NCI-H2029 treated with DMSO at 0.1 percent for 48 hours (cell line): ENCODE measurements around the gene SEMA6C.
A peak's percentile ranks its signal among the peaks of the same experiment; 100 is the strongest.
"Not testable (repeated sequence)": the region's sequence is repeated elsewhere in the genome, so short reads cannot be mapped to it uniquely, and the experiment has no call there.

Source experiments
- DNase-seq: peaks from one replicate; lab custom pipeline; 2025; lab: John Stamatoyannopoulos, UW

The SEMA6C gene, protein sequence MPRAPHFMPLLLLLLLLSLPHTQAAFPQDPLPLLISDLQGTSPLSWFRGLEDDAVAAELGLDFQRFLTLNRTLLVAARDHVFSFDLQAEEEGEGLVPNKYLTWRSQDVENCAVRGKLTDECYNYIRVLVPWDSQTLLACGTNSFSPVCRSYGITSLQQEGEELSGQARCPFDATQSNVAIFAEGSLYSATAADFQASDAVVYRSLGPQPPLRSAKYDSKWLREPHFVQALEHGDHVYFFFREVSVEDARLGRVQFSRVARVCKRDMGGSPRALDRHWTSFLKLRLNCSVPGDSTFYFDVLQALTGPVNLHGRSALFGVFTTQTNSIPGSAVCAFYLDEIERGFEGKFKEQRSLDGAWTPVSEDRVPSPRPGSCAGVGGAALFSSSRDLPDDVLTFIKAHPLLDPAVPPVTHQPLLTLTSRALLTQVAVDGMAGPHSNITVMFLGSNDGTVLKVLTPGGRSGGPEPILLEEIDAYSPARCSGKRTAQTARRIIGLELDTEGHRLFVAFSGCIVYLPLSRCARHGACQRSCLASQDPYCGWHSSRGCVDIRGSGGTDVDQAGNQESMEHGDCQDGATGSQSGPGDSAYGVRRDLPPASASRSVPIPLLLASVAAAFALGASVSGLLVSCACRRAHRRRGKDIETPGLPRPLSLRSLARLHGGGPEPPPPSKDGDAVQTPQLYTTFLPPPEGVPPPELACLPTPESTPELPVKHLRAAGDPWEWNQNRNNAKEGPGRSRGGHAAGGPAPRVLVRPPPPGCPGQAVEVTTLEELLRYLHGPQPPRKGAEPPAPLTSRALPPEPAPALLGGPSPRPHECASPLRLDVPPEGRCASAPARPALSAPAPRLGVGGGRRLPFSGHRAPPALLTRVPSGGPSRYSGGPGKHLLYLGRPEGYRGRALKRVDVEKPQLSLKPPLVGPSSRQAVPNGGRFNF

GRCh38 chr1:151146412-151147131, at the start of gene SEMA6C:
Gene SEMA6C (minus strand): TSS chr1:151146631. CDS start chr1:151142621, 4,010 bp downstream.
- DNase-seq, result peak; percentile 59

DNA sequence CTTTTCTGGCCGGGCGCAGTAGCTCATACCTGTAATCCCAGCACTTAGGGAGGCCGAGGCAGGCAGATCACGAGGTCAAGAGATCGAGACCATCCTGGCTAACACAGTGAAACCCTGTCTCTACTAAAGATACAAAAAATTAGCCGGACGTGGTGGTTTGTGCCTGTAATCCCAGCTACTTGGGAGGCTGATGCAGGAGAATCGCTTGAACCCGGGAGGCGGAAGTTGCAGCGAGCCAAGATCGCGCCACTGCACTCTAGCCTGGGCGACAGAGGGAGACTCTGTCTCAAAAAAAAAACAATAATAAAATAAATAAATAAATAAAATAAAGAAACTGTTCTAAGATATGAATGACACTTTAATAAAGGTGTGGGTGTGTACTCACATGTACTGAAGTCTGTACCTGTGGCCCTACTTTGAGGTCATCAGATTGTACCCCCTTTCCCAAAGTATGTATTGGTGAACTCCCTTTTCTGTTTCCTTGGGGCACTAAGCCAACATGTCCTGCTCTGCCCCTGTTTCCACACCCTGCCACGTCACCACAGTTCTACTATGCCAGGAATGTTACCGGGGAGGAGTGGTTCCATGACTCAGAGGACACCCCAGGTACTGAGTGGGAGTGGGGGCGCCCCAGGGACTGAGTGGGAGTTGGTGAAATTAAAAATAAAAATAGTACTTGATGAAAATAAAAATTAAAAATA, 48.6 kb upstream of the SEMA6C start:
- DNase-seq, result not testable (repeated sequence)

GRCh38 chr1:151193856-151194255, 47.4 kb upstream of the SEMA6C start:
- no peak for DNase-seq

DNA sequence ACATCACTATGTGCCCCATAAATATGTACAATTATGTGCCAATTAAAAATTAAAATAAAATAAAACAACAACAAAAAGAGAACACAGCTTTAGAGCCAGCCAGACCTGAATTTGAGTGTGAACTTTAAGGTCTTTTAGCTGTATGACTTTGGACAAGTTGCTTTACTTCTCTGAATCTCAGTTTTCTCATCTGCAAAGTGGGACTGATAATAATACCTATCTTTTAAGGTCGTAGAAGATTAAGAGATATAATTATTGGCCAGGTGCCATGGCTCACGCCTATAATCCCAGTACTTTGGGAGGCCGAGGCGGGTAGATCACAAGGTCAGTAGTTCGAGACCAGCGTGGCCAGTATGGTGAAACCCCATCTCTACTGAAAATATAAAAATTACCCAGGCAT, 46.9 kb upstream of the SEMA6C start:
- no peak for DNase-seq

DNA sequence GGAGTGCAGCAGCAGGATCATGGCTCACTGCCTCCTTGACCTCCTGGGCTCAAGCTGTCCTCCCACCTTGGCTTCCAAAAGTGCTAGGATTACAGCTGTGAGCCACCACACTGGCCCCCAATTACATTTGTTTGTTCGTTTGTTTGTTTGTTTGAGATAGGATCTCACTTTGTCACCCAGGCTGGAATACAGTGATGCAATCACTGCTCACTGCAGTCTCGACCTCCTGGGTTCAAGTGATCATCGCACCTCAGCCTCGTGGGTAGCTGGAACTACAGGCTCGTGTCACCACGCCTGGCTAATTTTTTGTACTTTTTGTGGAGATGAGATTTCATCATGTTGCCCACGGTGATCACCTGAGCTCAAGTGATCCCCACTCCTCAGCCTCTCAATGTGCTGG, 45.6 kb upstream of the SEMA6C start:
- DNase-seq, result no peak

- peak; percentile 85 for DNase-seq
Observed at GRCh38 chr1:151189637-151190445, 43.4 kb upstream of the SEMA6C start, which contains the start of gene VPS72. Gene VPS72 (minus strand): TSS chr1:151190197. CDS start chr1:151190121, 76 bp downstream.

- not testable (repeated sequence) for DNase-seq
Observed at GRCh38 chr1:151188667-151189066, 42.2 kb upstream of the SEMA6C start.

- DNase-seq, result no peak
Observed at GRCh38 chr1:151187205-151187604, 40.8 kb upstream of the SEMA6C start.

DNA sequence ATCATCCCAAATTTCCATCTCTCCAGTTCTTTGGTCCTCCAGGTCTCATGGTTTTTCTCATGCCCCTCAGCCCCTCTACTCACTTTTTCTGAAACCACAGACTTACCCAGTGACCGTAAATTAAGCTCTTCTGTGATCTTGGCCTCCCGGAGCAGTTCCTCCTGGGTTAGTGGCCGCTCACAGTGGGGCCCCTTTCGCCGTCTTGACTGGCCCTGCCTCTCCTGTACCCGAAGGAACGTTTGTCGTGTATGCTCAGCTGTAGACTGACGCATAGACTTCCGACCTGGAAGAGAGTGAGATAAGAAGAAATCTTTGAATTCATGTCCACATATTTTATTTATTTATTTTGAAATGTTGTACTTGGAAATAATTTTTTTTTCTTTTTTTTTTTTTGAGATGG, 37.8 kb upstream of the SEMA6C start:
- no peak for DNase-seq

DNA sequence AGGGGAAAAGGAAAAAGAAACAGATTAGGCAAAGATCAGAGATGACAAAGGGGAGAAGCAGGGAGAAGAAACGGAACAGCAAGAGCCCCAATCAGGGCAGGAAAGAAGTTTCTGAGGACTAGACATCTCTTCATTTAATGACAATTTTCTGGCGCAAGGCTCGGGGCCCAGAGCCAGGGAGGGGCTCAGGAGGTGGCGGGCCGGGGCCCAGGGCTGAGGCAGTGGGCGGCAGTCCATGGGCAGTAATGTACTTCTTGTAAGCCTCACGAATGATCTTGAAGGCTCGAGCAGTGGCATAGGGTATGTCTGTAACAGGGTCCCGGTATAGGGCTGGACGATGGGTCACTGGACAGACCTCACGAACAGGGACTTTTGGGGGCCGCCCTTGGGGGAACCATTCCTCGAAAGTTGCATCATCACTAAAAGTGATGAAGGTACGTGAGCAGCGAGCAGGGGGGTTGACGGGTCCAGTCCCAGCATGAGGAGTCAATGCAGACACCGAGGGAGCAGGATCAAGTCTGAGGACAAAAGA, 30.1 kb upstream of the SEMA6C start:
- DNase-seq, result no peak

DNA sequence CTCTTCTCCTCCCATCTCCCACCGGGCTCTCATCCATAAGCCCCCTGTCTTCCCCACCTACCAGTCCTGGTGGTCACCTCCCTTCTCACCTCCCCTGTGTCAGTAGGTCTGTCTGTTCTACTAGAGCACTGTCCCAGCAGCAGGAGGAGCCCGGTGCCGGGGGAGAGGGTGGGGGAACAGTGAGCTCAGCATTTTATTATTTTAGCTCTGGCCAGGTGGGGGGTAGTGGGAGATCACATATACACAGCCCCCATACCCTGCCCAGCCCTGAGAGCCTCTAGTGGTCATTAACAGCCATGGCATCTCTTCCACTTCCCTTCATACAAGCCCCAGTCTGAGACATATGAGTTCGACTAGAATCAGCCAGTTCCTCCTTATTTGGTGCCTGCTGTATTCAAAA, 29.4 kb upstream of the SEMA6C start, which contains the start of gene TMOD4:
Gene TMOD4 (minus strand): TSS at position 119 of the 400 bp plus-strand sequence. CDS start 1,106 bp downstream, outside the sequence.
- DNase-seq, result no peak

DNA sequence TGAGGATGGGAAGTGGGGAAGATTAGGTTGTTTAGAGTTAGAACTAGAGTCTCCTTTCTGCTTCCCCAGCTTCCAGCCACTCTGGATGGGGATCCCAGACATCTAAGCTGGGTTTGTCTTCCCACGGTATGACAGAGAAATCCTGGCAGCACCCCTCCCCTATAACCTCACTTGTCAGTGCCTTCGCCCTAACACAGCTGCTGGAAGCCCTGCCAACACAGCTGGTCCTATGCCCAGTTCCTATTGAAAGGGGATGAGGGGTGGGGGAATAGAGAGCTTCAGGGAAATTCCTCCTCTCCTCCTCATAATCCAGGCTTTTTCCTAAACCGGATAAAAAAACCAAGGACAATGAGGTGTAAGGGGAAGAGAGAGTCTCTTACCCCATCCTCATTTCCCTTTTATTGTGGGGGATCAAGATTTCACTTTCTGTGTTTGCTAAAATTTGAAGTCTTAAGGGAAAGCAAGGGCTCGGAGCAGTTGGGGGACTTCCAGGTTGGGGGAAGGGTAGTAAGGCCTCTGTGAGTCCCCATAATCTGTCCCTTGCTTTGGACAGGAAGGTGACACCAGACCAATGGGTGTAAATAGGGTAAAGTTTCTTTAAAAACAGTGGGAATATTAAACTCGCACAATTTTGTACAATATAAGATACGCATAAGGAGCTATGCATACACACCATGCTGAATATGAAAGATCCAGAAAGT, 28.8 kb upstream of the SEMA6C start:
- DNase-seq, result no peak

GRCh38 chr1:151171190-151171589, 24.8 kb upstream of the SEMA6C start:
- DNase-seq, result no peak

- no peak for DNase-seq
Observed at GRCh38 chr1:151167116-151167515, 20.7 kb upstream of the SEMA6C start.

DNA sequence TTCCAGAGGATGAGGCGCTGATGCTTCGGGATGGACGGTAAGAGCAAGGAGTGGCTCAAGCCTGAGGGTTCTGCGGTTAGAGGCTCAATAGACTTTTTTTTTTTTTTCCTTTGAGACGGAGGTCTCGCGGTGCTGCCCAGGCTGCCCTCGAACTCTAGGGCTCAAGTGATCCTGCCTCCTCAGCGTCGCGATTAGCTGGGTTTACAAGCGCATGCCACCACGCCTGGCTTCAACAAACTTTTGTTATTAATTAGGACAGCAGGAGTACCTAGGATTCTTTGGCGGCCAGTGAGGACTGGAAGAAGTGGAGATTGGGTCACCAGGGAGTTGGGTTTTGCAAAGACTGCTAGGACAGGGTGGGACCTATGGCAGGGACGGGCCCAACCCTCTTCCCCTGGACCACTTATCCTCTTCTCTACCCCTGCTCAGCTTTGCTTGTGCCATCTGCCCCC, 20.1 kb upstream of the SEMA6C start:
- no peak for DNase-seq

DNA sequence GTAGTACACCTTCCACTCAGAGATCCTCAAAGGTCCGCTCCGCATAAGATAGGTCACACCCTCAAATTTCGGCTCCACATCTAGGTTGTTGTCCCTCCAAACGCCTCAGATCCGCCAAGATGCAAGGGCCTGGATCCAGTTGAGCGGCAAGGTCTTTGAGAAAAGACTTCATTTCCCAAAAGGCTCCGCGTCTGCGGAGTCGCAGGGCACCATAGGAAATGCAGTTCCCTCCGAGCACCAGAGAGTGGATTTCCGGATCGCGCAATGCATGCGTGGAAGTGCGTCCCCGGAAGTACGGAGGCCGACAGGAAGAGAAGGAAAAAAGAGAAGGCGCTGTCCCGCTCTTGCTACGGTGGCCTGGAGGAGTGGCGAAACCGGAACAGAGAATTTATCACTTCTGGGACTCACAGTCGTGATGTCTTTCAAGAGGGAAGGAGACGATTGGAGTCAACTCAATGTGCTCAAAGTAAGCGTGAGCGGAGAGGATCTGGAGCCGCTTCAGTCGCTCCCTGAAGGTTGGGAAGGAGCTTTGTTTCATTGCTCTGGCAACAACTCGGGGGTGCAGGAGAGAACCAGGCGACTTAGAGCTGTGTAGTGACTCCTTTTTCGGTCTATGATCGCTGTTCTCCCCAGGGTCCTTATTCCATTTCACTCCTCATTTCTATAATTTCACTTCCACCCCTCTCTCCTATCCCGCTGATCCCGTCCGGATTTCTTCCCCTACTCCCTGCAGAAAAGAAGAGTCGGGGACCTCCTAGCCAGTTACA, 19.5 kb upstream of the SEMA6C start, which contains the start of the genes LYSMD1 and SCNM1:
Gene LYSMD1 (minus strand): TSS at position 165 of the 767 bp plus-strand sequence. CDS start 644 bp downstream, outside the sequence.
Gene SCNM1 (plus strand): TSS at position 407 of the 767 bp plus-strand sequence. CDS start 9 bp downstream, at position 416.
- DNase-seq, result peak; percentile 83

- no peak for DNase-seq
Observed at GRCh38 chr1:151165281-151165737, 18.9 kb upstream of the SEMA6C start.

GRCh38 chr1:151164732-151165280, 18.4 kb upstream of the SEMA6C start:
- no peak for DNase-seq
